ENCODE measurements around the gene VAV2. TPM values are rescaled to one million over a fixed set of nuclear protein-coding genes. Genes with fewer than 3 reads are reported as not detected.

The VAV2 gene
- total RNA-seq, 1 donor from 2014 or later: 80.6 TPM

GRCh38 chr9:133895335-133895734 is 96.8 kb downstream of the VAV2 start:
- Mint-ChIP-seq H3K9me3 (ENCODE audit: low read depth) (no peaks in the 10 kb centered on the region), H3K36me3 (ENCODE audit: insufficient read depth) (peaks cover 3% of the 10 kb centered on the region), H3K27me3 (no peaks in the 10 kb centered on the region), H3K4me1 (ENCODE audit: low read depth) (peaks cover 53% of the 10 kb centered on the region), H3K4me3 (ENCODE audit: low read depth) (no peak overlapping the region), H3K27ac (peak overlapping the region; percentile 85)
- DNase-seq (ENCODE audit: low spot score, unreplicated experiment): no peak
- TF ChIP-seq, protein P1, sequence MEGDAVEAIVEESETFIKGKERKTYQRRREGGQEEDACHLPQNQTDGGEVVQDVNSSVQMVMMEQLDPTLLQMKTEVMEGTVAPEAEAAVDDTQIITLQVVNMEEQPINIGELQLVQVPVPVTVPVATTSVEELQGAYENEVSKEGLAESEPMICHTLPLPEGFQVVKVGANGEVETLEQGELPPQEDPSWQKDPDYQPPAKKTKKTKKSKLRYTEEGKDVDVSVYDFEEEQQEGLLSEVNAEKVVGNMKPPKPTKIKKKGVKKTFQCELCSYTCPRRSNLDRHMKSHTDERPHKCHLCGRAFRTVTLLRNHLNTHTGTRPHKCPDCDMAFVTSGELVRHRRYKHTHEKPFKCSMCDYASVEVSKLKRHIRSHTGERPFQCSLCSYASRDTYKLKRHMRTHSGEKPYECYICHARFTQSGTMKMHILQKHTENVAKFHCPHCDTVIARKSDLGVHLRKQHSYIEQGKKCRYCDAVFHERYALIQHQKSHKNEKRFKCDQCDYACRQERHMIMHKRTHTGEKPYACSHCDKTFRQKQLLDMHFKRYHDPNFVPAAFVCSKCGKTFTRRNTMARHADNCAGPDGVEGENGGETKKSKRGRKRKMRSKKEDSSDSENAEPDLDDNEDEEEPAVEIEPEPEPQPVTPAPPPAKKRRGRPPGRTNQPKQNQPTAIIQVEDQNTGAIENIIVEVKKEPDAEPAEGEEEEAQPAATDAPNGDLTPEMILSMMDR (IDR thresholded peaks at IDR 0.05; ENCODE audit: unreplicated experiment): no peak

DNA sequence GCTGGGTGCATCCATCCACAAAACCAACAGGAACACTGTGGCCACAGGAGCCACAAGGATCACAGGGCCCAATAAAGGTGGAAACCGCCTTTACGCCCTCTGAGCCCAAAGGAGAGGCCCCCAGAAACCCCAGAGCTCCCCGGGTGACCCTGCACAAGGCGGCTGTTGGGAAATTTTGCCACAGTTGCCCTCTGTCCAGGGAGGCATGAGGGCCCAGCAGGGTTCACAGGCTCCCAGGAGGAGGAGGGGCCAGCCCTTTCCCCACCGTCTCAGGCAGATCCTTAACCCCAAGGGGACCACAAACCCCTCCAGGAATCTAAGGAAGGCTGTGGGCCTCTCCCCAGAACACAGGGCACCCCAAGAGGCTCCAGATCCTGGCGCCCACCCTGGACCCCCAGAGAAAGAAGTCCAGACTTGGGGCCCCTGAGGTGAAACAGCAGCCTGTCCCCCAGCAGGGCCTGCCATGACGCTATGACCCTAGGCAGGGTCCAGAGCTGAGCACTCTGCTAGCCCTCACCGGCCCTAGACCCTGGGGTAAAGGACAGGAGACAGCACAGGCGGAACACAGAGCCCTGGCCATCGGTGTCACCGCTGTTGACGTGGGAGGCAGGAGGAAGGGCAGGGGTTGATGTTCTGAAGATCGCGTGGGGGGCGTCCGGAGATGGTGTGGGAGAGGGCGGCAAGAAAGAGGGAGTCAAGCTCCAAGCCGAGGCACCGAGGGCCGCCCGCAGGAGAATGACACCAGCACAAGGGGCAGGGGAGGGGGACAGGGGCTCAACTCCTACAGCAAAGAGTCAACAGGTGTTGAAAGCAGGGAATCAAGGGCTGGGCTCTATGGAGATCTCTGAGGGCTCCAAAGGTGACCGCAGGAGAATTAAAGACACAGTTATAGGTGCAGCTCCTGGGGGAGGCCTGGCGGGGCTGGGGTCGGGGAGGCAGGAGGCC is 97.5 kb downstream of the VAV2 start:
- no peaks in the 10 kb centered on the region for H3K9me3 Mint-ChIP-seq (ENCODE audit: low read depth)
- peak overlapping the region; percentile 99 for H3K27ac Mint-ChIP-seq
- no peak for DNase-seq (ENCODE audit: low spot score, unreplicated experiment)
- peaks cover 55% of the 10 kb centered on the region for H3K4me1 Mint-ChIP-seq (ENCODE audit: low read depth)
- no peaks in the 10 kb centered on the region for H3K27me3 Mint-ChIP-seq
- H3K36me3 Mint-ChIP-seq (ENCODE audit: insufficient read depth): peaks cover 2% of the 10 kb centered on the region
- peak overlapping the region; percentile 37 for H3K4me3 Mint-ChIP-seq (ENCODE audit: low read depth)
- TF ChIP-seq, protein P1 (IDR thresholded peaks at IDR 0.05; ENCODE audit: unreplicated experiment): no peak

DNA sequence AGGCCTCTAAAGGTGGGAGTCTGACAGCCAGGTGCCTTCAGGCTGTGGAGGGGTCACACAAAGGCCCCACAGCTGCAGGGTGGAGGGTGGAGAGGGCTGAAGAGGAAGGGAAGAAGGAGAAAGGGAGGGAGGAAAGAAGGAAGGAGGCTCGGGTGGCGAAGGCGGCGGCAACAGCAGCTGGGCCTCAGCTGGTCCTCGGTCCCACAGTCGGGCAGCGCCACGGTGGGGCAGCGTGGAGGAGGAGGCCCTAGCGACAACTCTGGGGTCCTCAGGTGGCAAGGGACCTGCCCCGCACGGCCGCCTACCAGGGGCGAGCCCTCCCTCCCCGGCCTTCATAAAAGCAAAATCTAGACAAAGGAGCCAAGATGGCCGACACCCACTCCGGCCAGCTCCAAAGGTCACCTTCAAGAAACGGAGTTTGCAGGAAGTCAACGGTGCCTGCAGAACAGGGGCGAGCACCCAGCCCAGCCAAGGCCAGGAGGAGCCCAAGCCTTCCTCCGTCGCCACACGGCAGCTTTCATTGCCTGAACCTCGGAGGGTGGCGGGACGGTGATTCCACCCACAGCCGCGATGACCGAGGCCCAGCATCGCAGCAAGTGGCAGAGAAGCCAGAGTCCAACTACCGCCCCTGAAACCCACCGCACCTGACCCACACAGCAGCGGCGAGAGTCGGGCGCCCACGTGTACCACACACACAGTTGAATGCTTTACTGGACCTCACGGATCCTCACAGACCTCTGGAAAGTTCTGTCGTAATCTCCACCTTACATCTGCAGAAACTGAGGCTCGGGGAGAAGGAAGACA is 98.7 kb downstream of the VAV2 start:
- Mint-ChIP-seq H3K27me3 (no peaks in the 10 kb centered on the region), H3K27ac (peak overlapping the region; percentile 99), H3K36me3 (ENCODE audit: insufficient read depth) (peaks cover 2% of the 10 kb centered on the region), H3K4me1 (ENCODE audit: low read depth) (peaks cover 67% of the 10 kb centered on the region), H3K4me3 (ENCODE audit: low read depth) (peak overlapping the region; percentile 56), H3K9me3 (ENCODE audit: low read depth) (no peaks in the 10 kb centered on the region)
- no peak for DNase-seq (ENCODE audit: low spot score, unreplicated experiment)
- TF ChIP-seq, protein P1 (IDR thresholded peaks at IDR 0.05; ENCODE audit: unreplicated experiment): no peak

- peak; percentile 47 for DNase-seq (ENCODE audit: low spot score, unreplicated experiment)
- Mint-ChIP-seq H3K4me1 (ENCODE audit: low read depth) (peaks cover 68% of the 10 kb centered on the region), H3K27ac (peak overlapping the region; percentile 99), H3K36me3 (ENCODE audit: insufficient read depth) (peaks cover under 1% of the 10 kb centered on the region), H3K9me3 (ENCODE audit: low read depth) (no peaks in the 10 kb centered on the region), H3K4me3 (ENCODE audit: low read depth) (peak overlapping the region; percentile 56), H3K27me3 (no peaks in the 10 kb centered on the region)
- TF ChIP-seq, protein P1 (IDR thresholded peaks at IDR 0.05; ENCODE audit: unreplicated experiment): no peak
These were observed 99.8 kb downstream of the VAV2 start for GRCh38 chr9:133892193-133892920.

DNA sequence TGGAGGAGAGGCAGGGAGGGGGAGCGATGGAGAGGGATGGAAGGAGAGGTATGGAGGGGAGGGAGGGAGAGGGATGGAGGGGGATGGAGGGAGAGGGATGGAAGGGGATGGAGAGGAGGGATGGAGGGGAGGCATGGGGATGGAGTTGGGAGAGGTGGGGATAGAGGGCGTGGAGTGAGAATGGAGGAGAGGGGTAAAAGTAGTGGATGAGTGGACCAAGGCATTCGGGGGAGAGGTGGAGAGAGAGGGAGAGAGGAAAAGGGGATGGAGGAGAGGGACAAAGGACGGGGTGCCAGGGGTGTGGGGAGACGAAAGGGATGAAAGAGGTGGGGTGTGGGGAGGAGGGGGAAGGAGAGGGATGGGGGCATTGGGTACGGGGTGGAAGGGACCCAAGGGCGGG is 100.4 kb downstream of the VAV2 start:
- TF ChIP-seq, protein P1 (IDR thresholded peaks at IDR 0.05; ENCODE audit: unreplicated experiment): no peak
- H3K4me3 Mint-ChIP-seq (ENCODE audit: low read depth): no peak overlapping the region
- no peaks in the 10 kb centered on the region for H3K9me3 Mint-ChIP-seq (ENCODE audit: low read depth)
- no peak for DNase-seq (ENCODE audit: low spot score, unreplicated experiment)
- no peaks in the 10 kb centered on the region for H3K36me3 Mint-ChIP-seq (ENCODE audit: insufficient read depth)
- H3K27me3 Mint-ChIP-seq: no peaks in the 10 kb centered on the region
- no peak overlapping the region for H3K27ac Mint-ChIP-seq
- peaks cover 67% of the 10 kb centered on the region for H3K4me1 Mint-ChIP-seq (ENCODE audit: low read depth)

Data from progenitor cell of endocrine pancreas (in vitro differentiated cells).